Measurements from ENCODE around the gene MTARC1.

- TF ChIP-seq CTCF (IDR thresholded peaks at IDR 0.05 in 2 of 3, conservative IDR thresholded peaks at IDR 0.05 in 1 of 3; ENCODE audit: insufficient read depth in 2 of 3, low read depth in 1 of 3, low read length in 3 of 3): no peak
- TF ChIP-seq, protein P1, sequence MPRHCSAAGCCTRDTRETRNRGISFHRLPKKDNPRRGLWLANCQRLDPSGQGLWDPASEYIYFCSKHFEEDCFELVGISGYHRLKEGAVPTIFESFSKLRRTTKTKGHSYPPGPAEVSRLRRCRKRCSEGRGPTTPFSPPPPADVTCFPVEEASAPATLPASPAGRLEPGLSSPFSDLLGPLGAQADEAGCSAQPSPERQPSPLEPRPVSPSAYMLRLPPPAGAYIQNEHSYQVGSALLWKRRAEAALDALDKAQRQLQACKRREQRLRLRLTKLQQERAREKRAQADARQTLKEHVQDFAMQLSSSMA (CRISPR knock-in tag; IDR thresholded peaks at IDR 0.05): no peak
Observed at GRCh38 chr1:220824031-220824989, 37.6 kb downstream of the MTARC1 start.
